Spleen (tissue), 11 donors: ENCODE results near the gene NIPBL. TPM values are rescaled to one million over a fixed set of nuclear protein-coding genes. Genes with fewer than 3 reads are reported as not detected.

Source experiments
- DNase-seq: peaks from one replicate; pipeline ENCODE4 v3.0.0-alpha.2; 2020
- H3K27ac ChIP-seq, 8 donors: fragments of 200-600 bp; sonication (generic) in 7 of 8; 1 replicate in 4 of 8; 2 replicates in 4 of 8; pipeline versions ENCODE4 v1.5.0 to v1.8.0; 2016 to 2021; ENCODE audit warnings: inconsistent platforms in 4 of 8, mild to moderate bottlenecking in 4 of 8, moderate library complexity in 1 of 8
- H3K27me3 ChIP-seq, 7 donors: fragments of 200-600 bp; sonication (generic) in 6 of 7; replicated peaks in 1 of 7; 1 replicate in 4 of 7; 2 replicates in 3 of 7; pipeline versions ENCODE4 v1.5.0 to v1.8.0; 2016 to 2021; ENCODE audit warnings: inconsistent platforms in 3 of 7, mild to moderate bottlenecking in 1 of 7
- H3K36me3 ChIP-seq, 6 donors: fragments of 200-600 bp; sonication (generic) in 5 of 6; 1 replicate in 4 of 6; 2 replicates in 2 of 6; pipeline versions ENCODE4 v1.5.0 to v1.8.0; 2016 to 2021; ENCODE audit warnings: inconsistent platforms in 2 of 6
- H3K4me1 ChIP-seq, 6 donors: fragments of 200-600 bp; sonication (generic) in 5 of 6; 1 replicate in 3 of 6; 2 replicates in 3 of 6; pipeline versions ENCODE4 v1.5.0 to v1.8.0; 2016 to 2021; ENCODE audit warnings: inconsistent platforms in 3 of 6
- H3K4me3 ChIP-seq, 8 donors: fragments of 200-600 bp; sonication (generic) in 7 of 8; 1 replicate in 4 of 8; 2 replicates in 4 of 8; pipeline versions ENCODE4 v1.5.0 to v1.8.0; 2016 to 2021; ENCODE audit warnings: inconsistent platforms in 4 of 8, mild to moderate bottlenecking in 4 of 8, moderate library complexity in 2 of 8
- H3K9me3 ChIP-seq, 8 donors: fragments of 200-600 bp; sonication (generic) in 7 of 8; 1 replicate in 4 of 8; 2 replicates in 4 of 8; pipeline versions ENCODE4 v1.5.0 to v1.8.0; 2016 to 2021; ENCODE audit warnings: inconsistent platforms in 4 of 8
- CTCF ChIP-seq, 11 experiments: fragments of 200-600 bp in 7 of 11; fragments of 450-650 bp in 4 of 11; sonication (generic) in 4 of 11; IDR thresholded peaks in 8 of 11; conservative IDR thresholded peaks in 3 of 11; 1 replicate in 7 of 11; 2 replicates in 4 of 11; pipeline versions ENCODE4 v1.4.0 to v1.8.0; 2016 to 2021; ENCODE audit warnings: antibody characterized with exemption in 11 of 11, inconsistent platforms in 4 of 11, mild to moderate bottlenecking in 1 of 11
- POLR2A ChIP-seq, 3 donors: fragments of 450-650 bp; IDR thresholded peaks; one replicate each; pipeline ENCODE4 v1.5.1; 2017; ENCODE audit warnings: antibody characterized with exemption in 3 of 3, mild to moderate bottlenecking in 1 of 3
- POLR2AphosphoS5 ChIP-seq, 3 donors: sonication (generic); formaldehyde crosslinking; IDR thresholded peaks; one replicate each; pipeline ENCODE4 v1.5.1; 2017; ENCODE audit warnings: antibody characterized with exemption in 3 of 3
- WGBS, 5 donors: extraction: QIAGEN DNeasy Blood & Tissue Kit in 3 of 5; methylation state at CpG; one replicate each; pipeline versions ENCODE4 v1.1.5 to v1.1.7; 2013 to 2018; 5-methylcytosine and 5-hydroxymethylcytosine counted together
- intact Hi-C: fragments of 100-400 bp; cut with DNase I; formaldehyde crosslinking; loops from one replicate; pipeline ENCODE4 v1.15.0; 2023; ENCODE audit warnings: low total_unique reads
- polyA plus RNA-seq, 3 donors: library from polyadenylated mRNA; stranded (reverse); fragments of 200-250 nt; gene quantifications; one replicate each; pipeline ENCODE4 v1.2.1, GENCODE V29; 2013
- total RNA-seq, 7 donors: library from RNA; depleted of rRNA in 3 of 7; stranded (reverse); fragments of >200 nt in 3 of 7; fragmentation: NEBNext Ultra II Directional in 4 of 7; extraction: Animal tissue kit (Norgen Biotek cat#: 25700) in 4 of 7; gene quantifications; one replicate each; pipeline versions ENCODE4 v1.1.0 to v1.2.1, GENCODE V29; 2016 to 2021
- donor health status: healthy with polysubstance abuse.
- donor health status: DM: no; HTN: no; CAD: no; lungs with moderate emphysema.
- donor health status: DM: no; HTN: no; CAD: no.
- donor health status: Bipolar disorder and iron deficiency.
- donor health status: healthy.
- donor health status: DM: no; HTN: no; CAD: no.
- donor health status: DM: yes; HTN: yes; CAD: no.

The NIPBL gene
- total and polyA plus RNA-seq, 10 donors, result 16.8 to 103 (median 83.1) TPM

GRCh38 chr5:36953043-36953442 lies 76.5 kb downstream of the NIPBL start:
- TF ChIP-seq POLR2A (IDR thresholded peaks at IDR 0.05) (no peak), CTCF (IDR thresholded peaks at IDR 0.05 in 8 of 11, conservative IDR thresholded peaks at IDR 0.05 in 3 of 11) (no peak), POLR2AphosphoS5 (IDR thresholded peaks at IDR 0.05) (no peak)
- H3K27me3 ChIP-seq, result no peaks in the 10 kb centered on the region
- no peak overlapping the region for H3K27ac ChIP-seq
- H3K9me3 ChIP-seq, result no peaks in the 10 kb centered on the region
- no peak for DNase-seq
- H3K4me3 ChIP-seq, result no peak overlapping the region
- WGBS, 5 donors, result 89 to 98% (median 91%) methylated on average over 2 of the region's 2 CpGs
- peaks cover 0 to 35% (median 10%) of the 10 kb centered on the region in 6 donors for H3K36me3 ChIP-seq
- H3K4me1 ChIP-seq, result peaks cover 0 to 58% (median 40%) of the 10 kb centered on the region in 6 donors
- intact Hi-C loops, result no loop called here

- intact Hi-C loops, result no loop called here
- Histone ChIP-seq H3K9me3 (no peaks in the 10 kb centered on the region), H3K36me3 (peaks cover 2 to 85% (median 33%) of the 10 kb centered on the region in 6 donors), H3K27me3 (no peaks in the 10 kb centered on the region), H3K4me3 (no peak overlapping the region), H3K27ac (no peak overlapping the region), H3K4me1 (peaks cover 0 to 8% (median 5%) of the 10 kb centered on the region in 6 donors)
- TF ChIP-seq CTCF (IDR thresholded peaks at IDR 0.05 in 8 of 11, conservative IDR thresholded peaks at IDR 0.05 in 3 of 11), result no peak
- no peak for TF ChIP-seq POLR2AphosphoS5 (IDR thresholded peaks at IDR 0.05)
- no peak for TF ChIP-seq POLR2A (IDR thresholded peaks at IDR 0.05)
- no peak for DNase-seq
- 96 to 99% (median 96%) methylated on average over 3 of the region's 3 CpGs for WGBS, 5 donors
These were observed 81.5 kb downstream of the NIPBL start for GRCh38 chr5:36957953-36958537.

GRCh38 chr5:36958612-36959011 lies 82.0 kb downstream of the NIPBL start:
- H3K27ac ChIP-seq, result no peak overlapping the region
- no peak overlapping the region for H3K4me3 ChIP-seq
- intact Hi-C loops, result no loop called here
- WGBS, 5 donors, result 87 to 100% (median 98%) methylated on average over 2 of the region's 2 CpGs
- H3K4me1 ChIP-seq, result peaks cover 0 to 2% (median under 1%) of the 10 kb centered on the region in 6 donors
- TF ChIP-seq CTCF (IDR thresholded peaks at IDR 0.05 in 8 of 11, conservative IDR thresholded peaks at IDR 0.05 in 3 of 11) (no peak), POLR2AphosphoS5 (IDR thresholded peaks at IDR 0.05) (no peak), POLR2A (IDR thresholded peaks at IDR 0.05) (no peak)
- H3K27me3 ChIP-seq, result no peaks in the 10 kb centered on the region
- peaks cover 2 to 90% (median 36%) of the 10 kb centered on the region in 6 donors for H3K36me3 ChIP-seq
- H3K9me3 ChIP-seq, result no peaks in the 10 kb centered on the region
- no peak for DNase-seq

- 89 to 100% (median 100%) methylated on average over 1 of the region's 1 CpG for WGBS, 5 donors
- Histone ChIP-seq H3K4me3 (no peak overlapping the region), H3K27ac (no peak overlapping the region), H3K36me3 (peaks cover 2 to 98% (median 49%) of the 10 kb centered on the region in 6 donors), H3K9me3 (no peaks in the 10 kb centered on the region), H3K4me1 (no peaks in the 10 kb centered on the region), H3K27me3 (no peaks in the 10 kb centered on the region)
- no peak for DNase-seq
- TF ChIP-seq POLR2A (IDR thresholded peaks at IDR 0.05) (no peak), POLR2AphosphoS5 (IDR thresholded peaks at IDR 0.05) (no peak), CTCF (IDR thresholded peaks at IDR 0.05 in 8 of 11, conservative IDR thresholded peaks at IDR 0.05 in 3 of 11) (no peak)
- intact Hi-C loops, result no loop called here
These were observed 88.6 kb downstream of the NIPBL start for GRCh38 chr5:36965179-36965578.
